Endothelial cell (in vitro differentiated cells): ENCODE data around the gene SPATA17. TPM values are rescaled to one million over a fixed set of nuclear protein-coding genes. Genes with fewer than 3 reads are reported as not detected.

Experiments
- DNase-seq: peaks from one replicate; pipeline ENCODE4 v3.0.0; 2021; ENCODE audit warnings: low spot score
- H3K27ac Mint-ChIP-seq: one replicate; pipeline ENCODE4 v1.8.0; 2021; ENCODE audit warnings: mixed read lengths, inconsistent platforms; ENCODE audit not compliant: unreplicated experiment
- H3K27me3 Mint-ChIP-seq: one replicate; pipeline ENCODE4 v1.8.0; 2021; ENCODE audit warnings: mild to moderate bottlenecking, moderate library complexity, mixed read lengths, inconsistent platforms; ENCODE audit not compliant: unreplicated experiment
- H3K36me3 Mint-ChIP-seq: one replicate; pipeline ENCODE4 v1.8.0; 2021; ENCODE audit warnings: mild to moderate bottlenecking, low read depth, mixed read lengths, inconsistent platforms; ENCODE audit not compliant: unreplicated experiment
- H3K4me1 Mint-ChIP-seq: one replicate; pipeline ENCODE4 v1.8.0; 2021; ENCODE audit warnings: mild to moderate bottlenecking, mixed read lengths, inconsistent platforms; ENCODE audit not compliant: unreplicated experiment
- H3K4me3 Mint-ChIP-seq: one replicate; pipeline ENCODE4 v1.8.0; 2021; ENCODE audit warnings: mild to moderate bottlenecking, mixed read lengths, inconsistent platforms; ENCODE audit not compliant: unreplicated experiment
- H3K9me3 Mint-ChIP-seq: one replicate; pipeline ENCODE4 v1.8.0; 2021; ENCODE audit warnings: mixed read lengths, inconsistent platforms; ENCODE audit not compliant: unreplicated experiment
- CTCF ChIP-seq: fragments of 200-600 bp; sonication (generic); IDR thresholded peaks from one replicate; pipeline ENCODE4 v1.5.0; 2021; ENCODE audit warnings: antibody characterized with exemption; ENCODE audit not compliant: unreplicated experiment
- total RNA-seq: library from RNA; stranded (reverse); fragmentation: NEBNext Ultra II Directional; extraction: Animal tissue kit (Norgen Biotek cat#: 25700); gene quantifications from one replicate; pipeline ENCODE4 v1.2.1, GENCODE V29; 2021; ENCODE audit not compliant: unreplicated experiment

SPATA17 gene
- total RNA-seq, 1 donor from 2014 or later: 0.36 TPM

- Mint-ChIP-seq H3K27me3 (no peaks in the 10 kb centered on the region), H3K9me3 (no peaks in the 10 kb centered on the region), H3K4me1 (no peaks in the 10 kb centered on the region), H3K27ac (no peak overlapping the region), H3K4me3 (no peak overlapping the region), H3K36me3 (no peaks in the 10 kb centered on the region)
- no peak for DNase-seq
- no peak for TF ChIP-seq CTCF
Observed at GRCh38 chr1:217721692-217722091, 90.5 kb downstream of the SPATA17 start.

- no peak overlapping the region for H3K4me3 Mint-ChIP-seq
- H3K27ac Mint-ChIP-seq: no peak overlapping the region
- DNase-seq: no peak
- TF ChIP-seq CTCF: no peak
- no peaks in the 10 kb centered on the region for H3K4me1 Mint-ChIP-seq
- no peaks in the 10 kb centered on the region for H3K27me3 Mint-ChIP-seq
- no peaks in the 10 kb centered on the region for H3K36me3 Mint-ChIP-seq
- no peaks in the 10 kb centered on the region for H3K9me3 Mint-ChIP-seq
Observed at GRCh38 chr1:217734973-217735372, 103.8 kb downstream of the SPATA17 start.

- no peak for DNase-seq
- no peak overlapping the region for H3K27ac Mint-ChIP-seq
- H3K4me3 Mint-ChIP-seq: no peak overlapping the region
Observed at GRCh38 chr1:217747156-217747769, 116.1 kb downstream of the SPATA17 start.

GRCh38 chr1:217769768-217770167 is 138.6 kb downstream of the SPATA17 start:
- Mint-ChIP-seq H3K27me3 (no peaks in the 10 kb centered on the region), H3K4me1 (no peaks in the 10 kb centered on the region), H3K36me3 (no peaks in the 10 kb centered on the region), H3K4me3 (no peak overlapping the region), H3K9me3 (no peaks in the 10 kb centered on the region), H3K27ac (no peak overlapping the region)
- DNase-seq: no peak
- TF ChIP-seq CTCF: no peak

More at GRCh38 chr1:217747156-217747769, 116.1 kb downstream of the SPATA17 start:
- TF ChIP-seq CTCF: peak; percentile 90
- H3K9me3 Mint-ChIP-seq: no peaks in the 10 kb centered on the region
- no peaks in the 10 kb centered on the region for H3K27me3 Mint-ChIP-seq
- H3K36me3 Mint-ChIP-seq: no peaks in the 10 kb centered on the region
- no peaks in the 10 kb centered on the region for H3K4me1 Mint-ChIP-seq

GRCh38 chr1:217770918-217771317 is 139.8 kb downstream of the SPATA17 start:
- H3K4me3 Mint-ChIP-seq: no peak overlapping the region

More at GRCh38 chr1:217770918-217771317, 139.8 kb downstream of the SPATA17 start:
- no peak overlapping the region for H3K27ac Mint-ChIP-seq
- DNase-seq: no peak
- no peak for TF ChIP-seq CTCF
- H3K9me3 Mint-ChIP-seq: no peaks in the 10 kb centered on the region
- no peaks in the 10 kb centered on the region for H3K27me3 Mint-ChIP-seq
- H3K4me1 Mint-ChIP-seq: no peaks in the 10 kb centered on the region
- H3K36me3 Mint-ChIP-seq: no peaks in the 10 kb centered on the region
